HL-60/S4 (cell line): ENCODE measurements around the gene CNDP1.
"Not testable (repeated sequence)": the region's sequence is repeated elsewhere in the genome, so short reads cannot be mapped to it uniquely, and the experiment has no call there.

Source experiments
- in situ Hi-C: fragments of 300-500 bp; cut with MboI; formaldehyde crosslinking; loops from 2 replicates; pipeline ENCODE4 v1.14.3; 2022; ENCODE audit warnings: low sequenced_read_pairs

Gene CNDP1

GRCh38 chr18:74534150-74534969, at the start of gene CNDP1:
CNDP1 (plus strand) TSS chr18:74534500; CDS start chr18:74534668, 168 bp downstream.
- in situ Hi-C loops = no loop called here

- in situ Hi-C loops = no loop called here
Observed at GRCh38 chr18:74486119-74486849, 48.0 kb upstream of the CNDP1 start.

GRCh38 chr18:74488354-74488753, 45.9 kb upstream of the CNDP1 start:
- in situ Hi-C loops = no loop called here

- in situ Hi-C loops = no loop called here
Observed at GRCh38 chr18:74488864-74489263, 45.4 kb upstream of the CNDP1 start.

GRCh38 chr18:74489676-74490075, 44.6 kb upstream of the CNDP1 start:
- in situ Hi-C loops = no loop called here

- in situ Hi-C loops = no loop called here
Observed at GRCh38 chr18:74492259-74492658, 42.0 kb upstream of the CNDP1 start.

GRCh38 chr18:74493689-74494088, 40.6 kb upstream of the CNDP1 start:
- in situ Hi-C loops = no loop called here

- in situ Hi-C loops = no loop called here
Observed at GRCh38 chr18:74494514-74494913, 39.8 kb upstream of the CNDP1 start.

- in situ Hi-C loops = no loop called here
Observed at GRCh38 chr18:74495581-74496507, 38.5 kb upstream of the CNDP1 start, which contains the start of gene CNDP2. CNDP2 (plus strand) TSS chr18:74496363; CDS start chr18:74499974, 3,611 bp downstream.

- in situ Hi-C loops = no loop called here
Observed at GRCh38 chr18:74496508-74497323, 37.6 kb upstream of the CNDP1 start.

GRCh38 chr18:74497324-74497676, 37.0 kb upstream of the CNDP1 start:
- in situ Hi-C loops = no loop called here

- in situ Hi-C loops = no loop called here
Observed at GRCh38 chr18:74497778-74498177, 36.5 kb upstream of the CNDP1 start.

GRCh38 chr18:74498712-74499627, 35.3 kb upstream of the CNDP1 start:
- in situ Hi-C loops = no loop called here

- in situ Hi-C loops = no loop called here
Observed at GRCh38 chr18:74499633-74500032, 34.7 kb upstream of the CNDP1 start.

- in situ Hi-C loops = no loop called here
Observed at GRCh38 chr18:74500372-74500771, 33.9 kb upstream of the CNDP1 start.

- in situ Hi-C loops = not testable (repeated sequence)
Observed at GRCh38 chr18:74500774-74501173, 33.5 kb upstream of the CNDP1 start.

- in situ Hi-C loops = no loop called here
Observed at GRCh38 chr18:74501386-74501785, 32.9 kb upstream of the CNDP1 start.

GRCh38 chr18:74503137-74503536, 31.2 kb upstream of the CNDP1 start:
- in situ Hi-C loops = no loop called here

- in situ Hi-C loops = no loop called here
Observed at GRCh38 chr18:74505776-74506175, 28.5 kb upstream of the CNDP1 start.
